ENCODE data around the gene KCNK15. TPM values are rescaled to one million over a fixed set of nuclear protein-coding genes. Genes with fewer than 3 reads are reported as not detected.

KCNK15 gene
- total RNA-seq, 2 donors from 2014 or later: 1.8 to 3.3 TPM

GRCh38 chr20:44723391-44723790, 22.3 kb upstream of the KCNK15 start:
- WGBS, 2 donors: 62 to 77% methylated on average over 6 to 7 of the region's 7 CpGs

GRCh38 chr20:44723798-44724362, 21.8 kb upstream of the KCNK15 start:
- intact Hi-C loops (cut with DNase I): no loop called here
- no peaks in the 10 kb centered on the region for H3K9me3 ChIP-seq
- peaks cover 4% of the 10 kb centered on the region for H3K4me1 ChIP-seq
- no peak for TF ChIP-seq POLR2A (IDR thresholded peaks at IDR 0.05)
- no peak for TF ChIP-seq CTCF (IDR thresholded peaks at IDR 0.05)
- H3K27me3 ChIP-seq: no peaks in the 10 kb centered on the region
- H3K4me3 ChIP-seq: no peak overlapping the region
- no peak for ATAC-seq
- 80 to 89% methylated on average over 7 to 9 of the region's 9 CpGs for whole genome bisulfite sequencing, 2 donors
- H3K36me3 ChIP-seq (replicated peaks in 1 of 2; ENCODE audit: insufficient read depth in 1 of 2, low read depth in 2 of 2): no peaks in the 10 kb centered on the region
- no peak for DNase-seq
- H3K27ac ChIP-seq: no peak overlapping the region

More at GRCh38 chr20:44723391-44723790, 22.3 kb upstream of the KCNK15 start:
- intact Hi-C loops (cut with DNase I): no loop called here
- H3K27ac ChIP-seq: no peak overlapping the region
- H3K36me3 ChIP-seq (replicated peaks in 1 of 2; ENCODE audit: insufficient read depth in 1 of 2, low read depth in 2 of 2): no peaks in the 10 kb centered on the region
- ATAC-seq: no peak
- H3K4me3 ChIP-seq: no peak overlapping the region
- H3K27me3 ChIP-seq: no peaks in the 10 kb centered on the region
- DNase-seq: no peak
- TF ChIP-seq POLR2A (IDR thresholded peaks at IDR 0.05) (no peak), CTCF (IDR thresholded peaks at IDR 0.05) (no peak)
- peaks cover 4% of the 10 kb centered on the region for H3K4me1 ChIP-seq
- no peaks in the 10 kb centered on the region for H3K9me3 ChIP-seq

- Histone ChIP-seq H3K4me1 (peaks cover 4% of the 10 kb centered on the region), H3K4me3 (no peak overlapping the region), H3K27ac (no peak overlapping the region), H3K9me3 (no peaks in the 10 kb centered on the region), H3K27me3 (no peaks in the 10 kb centered on the region), H3K36me3 (replicated peaks in 1 of 2; ENCODE audit: insufficient read depth in 1 of 2, low read depth in 2 of 2) (no peaks in the 10 kb centered on the region)
- TF ChIP-seq POLR2A (IDR thresholded peaks at IDR 0.05) (no peak), CTCF (IDR thresholded peaks at IDR 0.05) (no peak)
- ATAC-seq (no peak), DNase-seq (no peak)
- 55 to 66% methylated on average over 12 to 19 of the region's 26 CpGs for WGBS, 2 donors
- intact Hi-C loops (cut with DNase I): no loop called here
These were observed 21.1 kb upstream of the KCNK15 start for GRCh38 chr20:44724423-44725091.

- WGBS, 2 donors: 63 to 67% methylated on average over 5 of the region's 5 CpGs
- H3K4me1 ChIP-seq: peaks cover 4% of the 10 kb centered on the region
These were observed 19.8 kb upstream of the KCNK15 start for GRCh38 chr20:44725837-44726236.

More at GRCh38 chr20:44725837-44726236, 19.8 kb upstream of the KCNK15 start:
- Histone ChIP-seq H3K27me3 (no peaks in the 10 kb centered on the region), H3K36me3 (replicated peaks in 1 of 2; ENCODE audit: insufficient read depth in 1 of 2, low read depth in 2 of 2) (no peaks in the 10 kb centered on the region), H3K4me3 (no peak overlapping the region), H3K27ac (no peak overlapping the region), H3K9me3 (no peaks in the 10 kb centered on the region)
- intact Hi-C loops (cut with DNase I): no loop called here
- DNase-seq (no peak), ATAC-seq (no peak)
- TF ChIP-seq CTCF (IDR thresholded peaks at IDR 0.05) (no peak), POLR2A (IDR thresholded peaks at IDR 0.05) (no peak)
